A673 (cell line): ENCODE data around the gene ZDHHC7. TPM values are rescaled to one million over a fixed set of nuclear protein-coding genes. Genes with fewer than 3 reads are reported as not detected.

ENCODE experiments used
- BruUV-seq: library from RNA; stranded (reverse); fragments of 400-500 nt; replicated peaks from 2 replicates; lab custom pipeline; 2021; lab: Mats Ljungman, UMichigan
- CTCF ChIA-PET: fragments of 300-600 bp; sonication (Branson Sonifier 250); formaldehyde crosslinking; loops from one replicate; lab custom pipeline; 2022; ENCODE audit warnings: antibody characterized with exemption; lab: Charles Lee
- POLR2A ChIA-PET: fragments of 300-600 bp; sonication (Branson Sonifier 250); formaldehyde crosslinking; loops from one replicate; lab custom pipeline; 2022; ENCODE audit warnings: antibody characterized with exemption; ENCODE audit not compliant: low non-redundant PET; lab: Charles Lee
- DNase-seq: peaks from one replicate; pipeline ENCODE4 v3.0.0-alpha.2; 2015; ENCODE audit warnings: low spot score
- H3K27ac ChIP-seq: fragments of 200-600 bp; sonication (generic); 2 replicates; pipeline ENCODE4 v1.5.1; 2016; ENCODE audit warnings: mixed run types, low read depth, mild to moderate bottlenecking, mixed read lengths, antibody characterized with exemption, low read length; ENCODE audit not compliant: poor library complexity, severe bottlenecking
- H3K27me3 ChIP-seq: fragments of 200-600 bp; sonication (generic); replicated peaks from 2 replicates; pipeline ENCODE4 v1.6.1; 2017; ENCODE audit warnings: mixed run types, low read depth, mild to moderate bottlenecking, mixed read lengths, antibody characterized with exemption, low read length; ENCODE audit not compliant: insufficient read depth, poor library complexity
- H3K36me3 ChIP-seq: fragments of 200-600 bp; sonication (generic); 2 replicates; pipeline ENCODE4 v1.6.1; 2016; ENCODE audit warnings: mixed run types, mild to moderate bottlenecking, mixed read lengths, antibody characterized with exemption, low read length; ENCODE audit not compliant: insufficient read depth, poor library complexity, severe bottlenecking
- H3K4me1 ChIP-seq: fragments of 200-600 bp; sonication (generic); 2 replicates; pipeline ENCODE4 v1.6.1; 2017; ENCODE audit warnings: mixed run types, mild to moderate bottlenecking, mixed read lengths, antibody characterized with exemption, low read length; ENCODE audit not compliant: insufficient read depth, poor library complexity, severe bottlenecking
- H3K4me3 ChIP-seq: fragments of 200-600 bp; sonication (generic); 2 replicates; pipeline ENCODE4 v1.5.1; 2016; ENCODE audit warnings: low read depth, mixed run types, mild to moderate bottlenecking, mixed read lengths, low read length; ENCODE audit not compliant: poor library complexity, severe bottlenecking
- H3K9me3 ChIP-seq: fragments of 200-600 bp; sonication (generic); 2 replicates; pipeline ENCODE4 v1.6.1; 2016; ENCODE audit warnings: mixed run types, low read depth, mild to moderate bottlenecking, mixed read lengths, antibody characterized with exemption, low read length; ENCODE audit not compliant: poor library complexity, severe bottlenecking
- EZH2 ChIP-seq: fragments of 200-600 bp; sonication (generic); IDR thresholded peaks from 2 replicates; pipeline ENCODE4 v1.6.1; 2017; ENCODE audit warnings: borderline replicate concordance, low read depth, mild to moderate bottlenecking, mixed read lengths, antibody characterized with exemption, low read length; ENCODE audit not compliant: poor library complexity, severe bottlenecking
- intact Hi-C: fragments of 100-400 bp; cut with micrococcal nuclease; formaldehyde crosslinking; loops from one replicate; pipeline ENCODE4 v1.10.0; 2022; ENCODE audit not compliant: unreplicated experiment
- total RNA-seq: library from RNA; stranded (reverse); gene quantifications from 2 replicates; pipeline ENCODE4 v1.2.3, GENCODE V29; 2021
- TF ChIP-seq, protein P1 (sequence below): fragments of 300-800, 200-600 bp; sonication (generic); conservative IDR thresholded peaks from 2 replicates; pipeline ENCODE4 v1.5.1; 2017; ENCODE audit warnings: low read depth, mild to moderate bottlenecking, antibody characterized with exemption, low read length, moderate library complexity, mixed read lengths

ZDHHC7 gene
- total RNA-seq, 1 experiment from 2014 or later: 43.5 TPM

DNA sequence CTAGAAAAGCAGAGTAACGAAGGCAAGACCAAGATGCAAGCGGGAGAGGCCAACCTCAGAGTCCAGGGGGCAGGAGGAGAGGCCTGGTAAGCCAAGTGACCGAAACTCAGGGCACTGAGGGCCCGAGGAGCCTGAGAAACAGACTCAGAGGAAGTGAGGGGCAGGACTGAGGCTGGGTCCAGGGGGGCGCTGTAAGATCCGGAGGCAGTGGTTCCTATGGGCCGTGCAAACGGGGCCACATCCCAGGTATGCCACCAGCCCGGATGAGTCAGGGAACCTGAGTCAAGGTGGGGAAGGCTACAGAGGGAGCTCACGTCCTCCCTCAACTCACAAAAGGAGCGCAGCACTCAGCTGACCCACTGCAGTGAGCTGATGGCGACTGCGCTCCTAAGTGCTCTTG is 8.3 kb downstream of the ZDHHC7 start:
- Histone ChIP-seq H3K4me1 (no peaks in the 10 kb centered on the region), H3K36me3 (no peaks in the 10 kb centered on the region), H3K4me3 (no peak overlapping the region), H3K9me3 (no peaks in the 10 kb centered on the region), H3K27me3 (no peaks in the 10 kb centered on the region), H3K27ac (no peak overlapping the region)
- intact Hi-C loops: no loop called here
- ChIA-PET POLR2A (no interaction called here), CTCF (no interaction called here)
- no peak for DNase-seq
- TF ChIP-seq EZH2: no peak
- TF ChIP-seq, protein P1, sequence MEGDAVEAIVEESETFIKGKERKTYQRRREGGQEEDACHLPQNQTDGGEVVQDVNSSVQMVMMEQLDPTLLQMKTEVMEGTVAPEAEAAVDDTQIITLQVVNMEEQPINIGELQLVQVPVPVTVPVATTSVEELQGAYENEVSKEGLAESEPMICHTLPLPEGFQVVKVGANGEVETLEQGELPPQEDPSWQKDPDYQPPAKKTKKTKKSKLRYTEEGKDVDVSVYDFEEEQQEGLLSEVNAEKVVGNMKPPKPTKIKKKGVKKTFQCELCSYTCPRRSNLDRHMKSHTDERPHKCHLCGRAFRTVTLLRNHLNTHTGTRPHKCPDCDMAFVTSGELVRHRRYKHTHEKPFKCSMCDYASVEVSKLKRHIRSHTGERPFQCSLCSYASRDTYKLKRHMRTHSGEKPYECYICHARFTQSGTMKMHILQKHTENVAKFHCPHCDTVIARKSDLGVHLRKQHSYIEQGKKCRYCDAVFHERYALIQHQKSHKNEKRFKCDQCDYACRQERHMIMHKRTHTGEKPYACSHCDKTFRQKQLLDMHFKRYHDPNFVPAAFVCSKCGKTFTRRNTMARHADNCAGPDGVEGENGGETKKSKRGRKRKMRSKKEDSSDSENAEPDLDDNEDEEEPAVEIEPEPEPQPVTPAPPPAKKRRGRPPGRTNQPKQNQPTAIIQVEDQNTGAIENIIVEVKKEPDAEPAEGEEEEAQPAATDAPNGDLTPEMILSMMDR: no peak
- BruUV-seq: no TSS peak

DNA sequence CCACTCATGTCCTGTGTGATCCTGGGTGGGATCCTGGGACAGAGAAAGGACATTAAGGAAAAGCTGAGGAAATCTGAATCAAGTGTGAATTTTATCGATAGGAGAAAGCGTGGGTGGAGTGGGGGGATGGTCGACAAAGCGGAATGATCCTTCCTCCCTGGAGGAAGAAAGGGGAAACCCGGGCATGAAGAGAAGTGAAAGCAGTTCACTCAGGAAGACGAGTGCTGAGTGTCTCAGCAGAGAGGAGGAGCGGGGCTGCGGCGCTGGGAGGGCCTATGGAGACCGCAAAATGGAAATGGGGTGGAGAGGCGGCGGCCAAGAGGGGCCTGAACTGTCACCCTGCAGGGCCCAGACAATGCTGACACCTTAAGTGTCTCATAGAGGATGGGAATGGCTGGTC is 8.7 kb downstream of the ZDHHC7 start:
- H3K9me3 ChIP-seq: no peaks in the 10 kb centered on the region
- no TSS peak for BruUV-seq
- H3K4me1 ChIP-seq: no peaks in the 10 kb centered on the region
- TF ChIP-seq, protein P1: no peak
- no peak for TF ChIP-seq EZH2
- H3K27ac ChIP-seq: no peak overlapping the region
- H3K36me3 ChIP-seq: no peaks in the 10 kb centered on the region
- no peak overlapping the region for H3K4me3 ChIP-seq
- ChIA-PET POLR2A (no interaction called here), CTCF (no interaction called here)
- H3K27me3 ChIP-seq: no peaks in the 10 kb centered on the region
- intact Hi-C loops: no loop called here
- DNase-seq: no peak

DNA sequence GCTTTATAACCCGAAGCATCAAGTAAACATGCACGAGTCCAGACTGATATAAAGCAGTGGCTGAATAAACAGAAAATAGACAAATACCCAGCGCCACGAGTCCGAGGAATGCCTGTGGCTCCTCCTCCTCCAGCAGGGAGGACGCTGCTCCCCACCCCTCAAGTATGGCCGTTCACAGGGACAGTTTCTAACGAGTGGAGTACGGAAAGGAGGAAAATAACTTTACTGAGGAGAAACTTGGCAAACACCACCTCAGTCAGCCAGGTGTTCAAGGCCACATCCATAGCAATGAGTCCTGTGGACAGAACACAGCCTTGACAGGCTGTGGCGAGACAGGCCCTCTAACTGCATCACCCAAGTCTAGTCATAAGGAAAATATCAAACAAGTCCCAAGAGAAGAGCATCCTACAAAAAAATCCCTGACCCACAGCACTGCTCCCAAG is 9.2 kb downstream of the ZDHHC7 start:
- no peaks in the 10 kb centered on the region for H3K4me1 ChIP-seq
- no peak overlapping the region for H3K27ac ChIP-seq
- ChIA-PET POLR2A (no interaction called here), CTCF (no interaction called here)
- no TSS peak for BruUV-seq
- TF ChIP-seq EZH2: no peak
- TF ChIP-seq, protein P1: no peak
- no peak overlapping the region for H3K4me3 ChIP-seq
- H3K9me3 ChIP-seq: no peaks in the 10 kb centered on the region
- no peaks in the 10 kb centered on the region for H3K36me3 ChIP-seq
- no peak for DNase-seq
- intact Hi-C loops: no loop called here
- no peaks in the 10 kb centered on the region for H3K27me3 ChIP-seq
